HEK293 (cell line): ENCODE data around the gene THSD7B.

Experiments used
- BCL6B ChIP-seq: fragments of 450-650 bp; formaldehyde crosslinking; IDR thresholded peaks from 2 replicates; pipeline ENCODE4 v1.5.1; 2017; ENCODE audit warnings: missing biosample characterization, missing genetic modification characterization
- PBX3 ChIP-seq: sonication (generic); formaldehyde crosslinking; IDR thresholded peaks from 2 replicates; pipeline ENCODE4 v1.8.1; 2022; ENCODE audit warnings: mild to moderate bottlenecking, moderate library complexity, missing genetic modification reagents
- YY1 ChIP-seq: fragments of 450-650 bp; formaldehyde crosslinking; IDR thresholded peaks from 2 replicates; pipeline ENCODE4 v1.5.1; 2018; ENCODE audit warnings: missing biosample characterization, missing genetic modification characterization
- ZBTB1 ChIP-seq: fragments of 450-650 bp; formaldehyde crosslinking; IDR thresholded peaks from 2 replicates; pipeline ENCODE4 v1.5.1; 2016; ENCODE audit warnings: missing biosample characterization, missing genetic modification characterization
- ZBTB6 ChIP-seq: fragments of 450-650 bp; formaldehyde crosslinking; IDR thresholded peaks from 2 replicates; pipeline ENCODE4 v1.5.1; 2017; ENCODE audit warnings: missing biosample characterization, missing genetic modification characterization
- ZNF513 ChIP-seq: fragments of 450-650 bp; IDR thresholded peaks from 2 replicates; pipeline ENCODE4 v1.5.1; 2018; ENCODE audit warnings: missing biosample characterization, missing genetic modification characterization
- ZNF654 ChIP-seq: fragments of 450-650 bp; formaldehyde crosslinking; IDR thresholded peaks from 2 replicates; pipeline ENCODE4 v1.5.1; 2016; ENCODE audit warnings: low read depth, missing biosample characterization, missing genetic modification characterization
- ZNF660 ChIP-seq: fragments of 450-650 bp; IDR thresholded peaks from 2 replicates; pipeline ENCODE4 v1.5.1; 2018; ENCODE audit warnings: missing biosample characterization, mild to moderate bottlenecking, missing genetic modification characterization

GRCh38 chr2:137693534-137693933, 928.2 kb downstream of the THSD7B start:
- TF ChIP-seq ZBTB1 (tag by site-specific recombination) (no peak), YY1 (no peak), BCL6B (tag by site-specific recombination) (no peak), PBX3 (CRISPR knock-in tag) (no peak), ZBTB6 (no peak), ZNF654 (no peak), ZNF660 (tag by site-specific recombination) (no peak), ZNF513 (tag by site-specific recombination) (no peak)
